Right renal pelvis (tissue), 4 donors: ENCODE results near the gene UNC5C. TPM values are rescaled to one million over a fixed set of nuclear protein-coding genes. Genes with fewer than 3 reads are reported as not detected.

Source experiments
- DNase-seq, 4 donors: peaks; one replicate each; pipeline ENCODE4 v3.0.0-alpha.2; 2013; ENCODE audit warnings: low read depth in 4 of 4, low spot score in 3 of 4, missing footprints in 1 of 4
- polyA plus RNA-seq, 4 donors: library from polyadenylated mRNA; unstranded; fragments of 120-200 nt; gene quantifications; one replicate each; pipeline ENCODE4 v1.2.1, GENCODE V29; 2013; ENCODE audit not compliant: insufficient read length in 4 of 4

UNC5C gene
- polyA plus RNA-seq, 4 donors = 35.4 to 42.9 (median 38.2) TPM

DNA sequence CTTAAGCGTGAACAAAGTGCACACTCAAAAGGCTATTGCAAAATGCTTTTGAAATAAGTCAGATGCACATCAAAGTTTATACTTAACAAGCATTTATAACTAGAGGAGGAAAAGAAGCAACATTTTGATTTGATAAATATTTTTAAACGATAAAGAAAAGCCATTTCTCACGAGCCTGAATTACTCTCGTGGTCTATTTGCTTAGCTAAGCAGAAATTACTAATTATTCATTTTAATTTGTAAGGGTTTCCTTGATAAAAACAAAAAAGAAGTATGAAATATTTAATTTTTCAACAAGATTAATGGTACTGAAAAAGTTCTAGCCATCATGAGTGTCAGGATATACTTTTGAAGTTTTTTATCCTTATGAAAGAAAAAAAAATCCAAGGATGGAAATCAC lies 78.2 kb downstream of the UNC5C start:
- no peak for DNase-seq

DNA sequence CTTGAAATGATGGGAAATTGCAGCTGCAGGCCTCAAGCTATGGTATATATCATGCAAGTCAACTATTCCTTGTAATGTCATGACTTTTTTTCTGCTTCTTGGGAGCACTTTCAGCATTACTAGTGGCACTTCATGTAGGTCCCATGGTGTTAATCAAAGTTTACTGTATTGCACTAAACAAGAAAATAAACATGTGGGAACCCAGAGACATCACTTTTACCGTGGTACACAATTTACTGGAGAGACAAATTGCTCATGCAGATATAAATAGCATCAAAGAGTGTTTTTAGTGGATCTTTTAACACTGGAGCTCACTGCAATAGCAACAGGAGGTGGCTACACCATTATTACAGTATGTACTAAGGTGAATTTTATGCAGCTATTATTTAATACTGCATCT lies 79.2 kb downstream of the UNC5C start:
- no peak for DNase-seq

DNA sequence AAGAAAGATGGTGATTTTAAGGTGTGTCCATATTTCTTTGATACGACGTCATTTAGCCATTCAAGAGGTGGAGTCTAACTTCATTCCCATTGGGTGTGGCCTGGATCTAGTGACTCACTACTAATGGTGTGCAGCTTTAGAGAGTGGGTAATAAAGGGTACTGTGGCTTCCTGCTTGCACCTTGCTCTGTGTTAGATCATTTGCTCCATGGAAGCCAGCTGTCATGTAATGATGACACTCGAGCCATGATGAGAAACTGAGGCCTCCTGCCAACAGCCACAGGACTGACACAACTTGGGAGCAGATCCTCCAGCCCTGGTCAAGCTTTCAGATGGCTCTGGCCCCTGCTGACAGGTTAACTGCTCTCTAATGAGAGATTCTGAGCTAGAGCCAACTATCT lies 82.0 kb downstream of the UNC5C start:
- no peak for DNase-seq

DNA sequence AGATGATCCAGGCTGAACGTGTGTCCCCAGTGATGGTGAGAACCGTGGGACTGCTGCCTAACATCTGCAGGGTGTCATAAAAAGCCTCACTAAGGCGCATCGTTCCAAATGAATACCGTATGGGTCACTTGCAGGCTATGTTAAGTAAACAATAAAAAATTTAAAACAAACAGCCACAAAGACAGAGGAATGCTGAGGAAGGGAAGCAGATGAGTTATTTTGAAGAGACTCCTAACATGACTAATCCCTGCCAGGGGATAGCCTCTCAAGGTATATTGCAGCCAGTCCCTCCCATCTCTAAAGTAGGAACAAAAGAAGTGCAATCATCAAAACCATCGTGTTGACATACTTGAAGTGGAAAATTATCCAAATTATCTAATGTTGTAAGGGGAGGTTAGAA lies 83.8 kb downstream of the UNC5C start:
- no peak for DNase-seq

DNA sequence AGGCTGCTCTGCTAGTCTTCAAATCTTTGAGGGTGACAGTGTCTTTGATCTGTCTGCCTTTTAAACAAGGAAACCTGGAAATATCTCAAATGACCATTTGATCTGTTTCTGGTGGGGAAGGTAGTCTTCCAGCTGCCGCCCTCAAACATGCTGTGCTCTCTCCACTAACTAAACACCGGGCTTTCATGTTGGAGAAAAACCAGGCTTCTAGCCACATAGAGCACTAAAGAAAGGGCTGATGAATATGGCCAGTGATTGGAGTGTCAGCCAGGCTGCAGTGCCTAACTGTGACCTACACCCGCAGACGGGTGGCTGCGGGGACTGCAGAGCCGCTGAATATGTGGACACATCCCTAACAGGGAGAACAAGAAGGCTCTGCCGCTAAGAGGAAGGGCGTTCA lies 85.9 kb downstream of the UNC5C start:
- DNase-seq = no peak

DNA sequence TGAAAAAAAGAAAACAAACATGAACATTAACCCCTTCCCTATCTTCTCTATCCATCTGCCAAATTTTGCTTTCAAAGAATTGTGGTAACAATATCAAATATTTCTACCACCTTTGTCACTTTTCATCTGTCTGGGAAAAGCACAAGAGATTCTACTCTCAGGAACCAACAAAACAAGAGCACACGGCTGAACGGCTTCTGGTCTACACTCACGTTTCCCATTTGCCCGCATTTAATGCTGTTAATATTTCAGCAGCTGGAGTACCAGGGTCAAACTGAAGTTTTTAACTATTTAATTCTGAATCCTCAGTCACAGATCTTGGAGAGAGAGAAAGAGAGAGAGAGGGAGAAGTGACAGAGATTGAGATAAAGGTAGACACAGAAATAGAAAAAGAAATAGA lies 91.4 kb downstream of the UNC5C start:
- no peak for DNase-seq

DNA sequence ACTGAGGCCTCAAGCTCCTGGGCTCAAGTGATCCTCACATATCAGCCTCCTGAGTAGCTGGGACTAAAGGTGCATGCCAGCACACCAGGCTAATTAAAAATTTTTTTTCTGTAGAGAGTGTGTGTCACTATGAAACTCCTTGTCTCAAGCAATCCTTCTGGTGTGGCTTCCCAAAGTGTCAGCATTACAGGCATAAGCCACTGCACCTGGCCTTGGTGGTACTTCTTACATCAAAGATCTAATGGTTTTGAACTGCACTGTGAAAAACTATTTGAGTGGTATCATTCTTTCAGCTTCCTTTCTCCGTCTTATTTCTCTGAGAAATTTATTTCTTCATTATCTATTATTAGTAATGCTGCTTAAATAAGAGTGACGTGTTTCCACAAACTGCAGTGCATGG lies 98.5 kb downstream of the UNC5C start:
- no peak for DNase-seq

DNA sequence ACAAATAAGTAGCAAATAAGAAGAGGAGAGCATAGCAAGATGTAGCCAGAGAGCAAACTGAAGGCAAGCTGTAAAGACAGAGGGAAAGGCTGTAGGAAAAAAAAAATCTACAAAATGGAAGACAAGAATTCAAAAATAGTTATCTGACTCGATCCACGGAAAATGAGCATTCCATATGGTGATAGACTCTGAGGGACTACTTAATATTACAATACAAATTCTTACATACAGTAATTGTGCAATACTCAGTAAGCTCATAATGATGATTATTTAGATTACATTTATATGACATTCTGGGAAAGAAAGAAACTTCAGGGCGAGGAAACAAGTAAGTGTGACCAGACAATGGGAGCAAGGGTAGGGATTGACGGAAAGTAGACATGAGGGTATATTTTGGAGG lies 102.6 kb downstream of the UNC5C start:
- no peak for DNase-seq

DNA sequence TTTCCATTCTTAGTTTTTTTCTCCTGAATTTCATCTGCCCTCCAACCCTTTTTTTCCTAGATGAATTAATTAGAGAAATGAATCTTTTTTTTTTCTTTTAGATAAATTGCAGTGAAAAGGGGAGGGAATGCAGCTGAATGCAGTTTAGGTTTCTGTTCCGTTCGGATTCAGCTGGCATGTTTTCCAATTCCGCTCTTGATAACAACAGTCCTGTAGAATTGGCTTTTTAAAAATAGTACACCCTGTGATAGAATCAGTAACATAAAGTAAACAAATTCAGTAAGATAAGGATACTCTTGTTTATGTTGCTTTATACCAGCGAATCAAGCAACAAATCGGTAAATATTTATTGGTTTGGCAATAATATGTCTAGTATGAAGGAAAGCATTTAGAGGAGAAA lies 103.5 kb downstream of the UNC5C start:
- no peak for DNase-seq

DNA sequence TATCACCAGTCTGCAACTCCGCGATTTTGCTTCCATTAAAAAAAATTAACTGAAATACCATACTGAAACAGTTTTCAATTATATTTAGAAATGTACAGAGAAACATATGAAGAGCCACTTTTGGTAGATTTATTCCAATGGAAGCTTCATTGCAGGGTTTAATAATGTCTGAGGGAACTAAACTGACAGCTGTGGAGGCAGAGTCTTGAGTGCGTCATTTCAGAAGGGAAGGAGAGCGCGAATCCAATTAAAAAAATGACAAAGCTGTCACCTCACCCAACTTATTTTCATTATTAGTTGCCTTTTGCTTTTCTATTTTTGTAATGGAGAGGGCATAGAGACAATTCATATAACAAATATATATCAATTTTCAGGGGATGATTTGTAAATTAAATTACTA lies 104.0 kb downstream of the UNC5C start:
- no peak for DNase-seq

DNA sequence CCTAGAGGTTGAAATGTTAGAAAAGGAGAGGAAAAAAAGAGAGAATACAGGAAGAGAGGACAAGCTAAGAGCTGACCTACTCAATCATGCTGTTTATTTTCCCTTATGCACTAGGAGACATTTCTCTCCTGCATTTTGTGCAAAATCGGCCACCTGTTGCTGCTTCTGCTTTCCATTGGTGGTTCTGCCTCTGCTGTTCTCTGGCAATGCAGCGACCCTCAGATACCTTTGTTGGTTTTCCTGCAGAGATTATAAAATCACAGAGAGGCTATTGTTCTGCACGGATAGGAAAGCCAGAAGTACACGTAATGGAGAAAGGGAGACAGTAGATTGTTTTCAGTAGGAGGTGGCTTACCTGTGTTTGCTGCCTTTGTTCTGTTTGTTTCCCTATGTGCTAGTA lies 108.9 kb downstream of the UNC5C start:
- DNase-seq = no peak

DNA sequence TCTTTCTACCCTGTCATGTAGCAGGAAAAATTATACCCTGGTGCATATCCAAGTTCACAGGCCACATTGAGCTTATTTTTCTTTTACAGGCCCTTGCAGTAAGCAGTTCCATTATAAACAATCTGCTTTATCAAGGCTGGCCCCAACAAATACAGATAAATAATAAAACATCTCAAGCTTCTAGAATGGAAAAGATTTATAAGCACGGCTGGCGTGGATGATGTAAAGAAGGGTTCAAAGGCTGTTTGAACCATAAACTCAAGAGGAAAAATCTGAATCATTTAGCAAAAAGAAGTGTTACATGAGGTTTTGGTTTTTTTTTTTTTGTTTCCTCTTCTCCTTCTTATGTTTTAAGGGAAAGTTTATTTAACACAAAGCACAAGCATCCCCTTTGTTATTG lies 109.7 kb downstream of the UNC5C start:
- peak in 1 of 4 donors; percentile 37 for DNase-seq

DNA sequence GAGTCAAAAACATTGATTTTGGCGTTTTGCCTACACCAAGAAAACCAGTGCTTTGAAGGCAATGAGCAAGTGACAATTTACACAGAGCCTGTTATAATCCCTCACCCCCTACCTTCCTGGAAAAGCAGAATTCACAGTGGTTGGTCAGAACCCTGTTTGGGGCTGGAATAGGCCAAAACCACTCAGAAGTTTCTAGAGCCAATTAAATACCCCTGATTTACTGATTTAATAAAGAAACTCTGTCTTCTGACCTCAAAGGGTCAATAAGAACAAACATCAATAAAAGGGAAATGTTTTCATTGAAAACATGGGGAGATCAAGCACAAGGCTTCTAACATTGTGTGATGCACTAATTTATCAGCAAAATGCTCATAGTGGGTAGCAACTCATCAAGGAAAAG lies 116.3 kb downstream of the UNC5C start:
- DNase-seq = peak in 1 of 4 donors; percentile 43

DNA sequence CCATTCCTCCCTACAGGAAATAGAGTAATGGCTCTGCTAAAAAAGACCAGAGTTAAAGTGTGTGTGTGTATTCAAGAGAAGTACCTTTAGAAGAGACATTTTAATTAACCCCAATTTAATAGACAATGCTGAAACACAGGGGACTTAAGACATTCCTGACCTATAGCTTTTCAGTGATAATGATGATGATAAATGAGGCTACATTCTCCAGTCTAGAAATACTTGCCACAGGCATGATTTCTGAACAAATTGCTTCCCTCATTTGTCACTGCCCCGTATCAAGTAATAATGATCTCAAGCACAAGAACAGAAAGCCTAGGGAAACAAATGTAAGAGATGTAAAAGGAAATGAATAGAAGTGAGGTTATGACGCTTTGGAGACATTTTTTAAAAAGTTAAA lies 117.1 kb downstream of the UNC5C start:
- DNase-seq = no peak

DNA sequence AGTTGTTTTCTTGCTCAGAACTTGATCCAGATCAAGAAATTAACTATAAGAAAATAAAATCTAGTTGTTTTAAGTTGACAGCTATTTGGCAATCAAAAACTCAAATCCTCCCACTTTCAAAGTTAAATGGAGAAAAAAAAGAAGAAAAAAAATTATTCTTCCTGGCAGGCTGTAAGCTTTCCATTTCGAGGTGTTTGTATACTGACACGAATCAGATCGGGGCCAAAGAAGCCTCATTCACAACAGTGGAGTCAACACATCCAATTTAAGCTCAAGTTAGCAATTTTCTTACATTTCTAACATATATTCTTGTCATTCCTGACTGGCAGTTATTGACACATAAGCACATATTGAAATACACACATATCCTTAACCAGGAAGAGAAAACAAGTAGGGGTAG lies 119.4 kb downstream of the UNC5C start:
- DNase-seq = no peak

DNA sequence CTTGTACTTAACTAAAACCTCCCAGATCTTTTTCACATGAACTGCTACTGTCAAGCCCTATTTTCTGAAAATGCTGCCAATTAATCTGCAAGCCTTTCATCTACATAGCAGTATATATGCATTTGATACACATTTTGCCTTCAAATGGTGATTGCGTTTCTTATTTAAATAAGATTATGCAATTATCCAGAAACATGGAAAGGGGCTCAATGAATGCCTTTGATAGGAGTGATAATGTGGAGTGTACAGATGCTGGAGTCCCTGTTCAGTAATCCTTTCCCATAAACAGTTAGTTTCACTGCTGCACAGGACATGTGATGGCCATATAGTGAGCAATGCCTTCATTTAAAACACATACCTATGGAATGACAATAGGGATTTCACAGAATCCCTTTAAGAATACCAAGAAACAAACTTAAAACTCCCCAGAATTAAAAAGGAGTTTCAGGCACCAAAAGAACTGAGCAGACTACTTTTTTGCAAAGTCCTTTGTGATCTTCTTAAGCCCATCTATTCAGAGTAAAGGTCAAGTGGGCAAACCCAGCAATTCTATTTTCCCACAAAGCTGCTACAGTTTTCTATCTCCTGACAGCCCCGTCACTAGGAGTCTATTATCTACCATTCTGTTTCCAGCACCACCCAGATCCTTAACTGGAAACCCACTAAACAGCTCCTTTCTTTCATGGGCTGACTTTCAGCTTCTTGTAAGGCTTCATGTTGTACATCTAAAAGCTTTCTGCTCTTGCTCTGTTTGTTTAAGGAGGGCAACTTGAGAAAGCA lies 120.3 kb downstream of the UNC5C start:
- no peak for DNase-seq

DNA sequence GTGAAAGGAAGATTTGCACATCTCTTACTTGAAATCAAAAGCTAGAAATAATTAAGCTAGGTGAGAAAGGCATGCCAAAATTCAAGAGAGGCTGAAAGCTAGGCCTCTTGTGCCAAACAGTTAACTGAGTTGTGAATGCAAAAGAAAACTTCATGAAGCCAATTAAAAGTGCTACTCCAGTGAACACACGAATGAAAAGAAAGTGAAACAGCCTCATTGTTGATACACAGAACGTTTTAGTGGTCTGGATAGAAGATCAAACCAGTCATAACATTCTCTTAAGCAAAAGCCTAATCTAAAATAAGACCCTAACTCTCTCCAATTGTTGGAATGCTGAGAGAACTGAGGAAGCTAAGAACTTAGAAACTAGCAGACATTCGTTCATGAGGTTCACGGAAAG lies 122.3 kb downstream of the UNC5C start:
- DNase-seq = no peak

DNA sequence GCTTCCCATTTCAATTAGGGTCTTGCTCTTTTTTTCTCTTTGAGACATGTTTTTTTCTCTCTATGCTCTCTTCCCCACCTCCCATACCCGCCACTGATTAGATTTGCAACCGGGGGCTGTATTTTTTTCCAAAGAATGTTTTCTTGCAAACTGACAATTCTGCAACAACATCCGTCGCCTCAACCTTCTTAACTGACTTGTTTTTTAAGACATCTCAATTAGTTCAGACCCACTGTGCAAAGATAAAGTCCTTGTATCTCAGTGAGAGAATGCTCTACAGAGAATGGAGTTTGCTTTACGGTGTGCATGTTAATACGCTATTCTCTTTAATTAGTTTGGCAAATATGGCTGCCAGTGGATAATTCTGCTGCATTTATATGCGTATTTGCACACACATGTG lies 126.3 kb downstream of the UNC5C start:
- DNase-seq = no peak

DNA sequence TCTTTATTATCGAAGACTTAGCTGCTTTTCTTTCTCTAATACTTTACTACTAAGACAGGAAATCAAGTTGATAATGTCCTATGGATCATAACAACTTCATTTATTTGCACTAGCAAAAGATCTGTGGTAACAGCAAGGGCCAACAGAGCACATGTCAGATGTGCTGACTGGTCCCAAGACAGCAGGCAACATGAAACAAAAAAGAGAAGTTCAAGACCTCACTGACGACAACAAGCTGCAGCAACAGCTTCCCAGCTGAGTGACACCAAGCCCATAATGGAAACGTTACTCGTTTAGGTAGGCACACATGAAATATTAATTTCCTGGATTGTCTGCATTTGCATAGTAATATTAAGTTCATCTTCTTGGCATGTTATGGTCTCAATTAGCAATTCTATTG lies 126.9 kb downstream of the UNC5C start:
- no peak for DNase-seq

DNA sequence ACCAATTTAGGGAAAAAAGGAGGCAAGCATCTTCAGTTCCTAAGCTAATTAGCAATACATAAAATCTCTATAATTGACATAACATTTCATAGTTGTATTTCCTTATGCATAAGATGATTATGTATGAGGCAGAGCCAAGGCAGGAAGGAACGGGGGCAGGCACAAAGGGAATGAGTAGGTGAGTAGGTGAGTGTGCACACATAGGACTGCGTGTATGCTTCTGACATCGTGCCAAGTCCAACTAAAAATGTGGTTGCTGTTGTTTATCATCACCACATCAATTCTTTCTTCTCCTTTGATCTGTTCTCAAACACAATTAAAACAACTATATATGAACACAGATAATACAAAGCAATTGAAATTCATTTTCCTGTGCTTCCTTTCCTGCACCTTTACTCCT lies 131.2 kb downstream of the UNC5C start:
- DNase-seq = no peak

DNA sequence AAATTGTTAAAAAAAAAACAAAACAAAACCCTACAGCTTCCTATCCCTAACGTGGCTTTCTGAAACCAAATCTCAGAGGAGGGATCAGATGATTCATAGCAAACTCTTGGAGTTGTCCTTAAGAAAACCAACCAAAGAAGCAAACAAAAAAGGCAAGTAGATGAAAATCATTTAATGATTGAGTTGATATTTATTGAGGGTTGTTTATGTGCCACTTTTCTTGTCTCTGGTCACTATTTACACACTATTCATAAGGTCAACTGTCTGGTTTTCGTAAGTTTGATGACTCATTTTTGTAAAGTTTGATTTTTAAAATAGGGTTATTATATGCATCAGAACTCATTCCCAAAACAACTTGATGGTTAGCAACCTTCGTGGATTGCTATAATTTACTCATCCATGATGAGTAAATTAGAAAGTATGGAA lies 133.4 kb downstream of the UNC5C start:
- no peak for DNase-seq

DNA sequence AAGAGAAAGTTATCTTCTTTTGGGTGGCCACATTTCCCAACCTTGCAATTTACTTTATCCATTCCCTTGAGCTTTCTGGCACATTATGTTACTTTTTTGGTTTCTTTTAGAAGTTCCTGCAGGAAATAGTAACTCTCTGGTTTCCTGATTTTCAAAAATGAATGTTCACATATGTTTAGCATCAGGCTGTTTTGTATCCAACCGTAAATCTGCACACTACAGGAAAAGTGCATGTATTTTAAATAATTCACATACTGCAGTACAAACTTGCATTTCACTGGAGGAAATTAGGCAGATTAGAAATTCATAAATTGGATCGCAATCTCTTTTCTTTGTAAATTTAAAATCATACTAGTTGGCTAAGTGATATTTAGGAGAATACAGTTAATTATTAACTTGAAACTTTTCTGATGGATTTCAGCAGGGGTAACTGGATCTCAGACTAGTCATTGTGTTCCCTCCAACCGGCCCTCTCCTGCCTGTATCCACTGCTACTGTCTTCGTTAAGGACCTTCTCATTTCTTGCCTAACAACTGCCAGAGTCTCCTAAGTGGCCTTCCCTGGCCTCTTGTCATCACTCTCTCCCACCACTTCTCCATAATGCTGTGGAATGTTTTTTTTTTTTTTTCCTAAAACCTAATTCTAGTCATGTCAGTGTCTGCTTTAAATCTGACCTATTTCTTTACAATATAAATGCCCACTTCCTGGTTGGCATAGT lies 137.2 kb downstream of the UNC5C start:
- no peak for DNase-seq
